Activated naive CD4-positive, alpha-beta T cell treated with anti-CD3 and anti-CD28 coated beads for 36 hours (primary cell): ENCODE results near the gene SLC2A3. TPM values are rescaled to one million over a fixed set of nuclear protein-coding genes. Genes with fewer than 3 reads are reported as not detected.
"Not testable (repeated sequence)": the region's sequence is repeated elsewhere in the genome, so short reads cannot be mapped to it uniquely, and the experiment has no call there.

Experiments
- CTCF ChIA-PET: fragments of 350-600 bp; sonication (Branson Sonifier 250); formaldehyde crosslinking; loops from one replicate; lab custom pipeline; 2021; ENCODE audit warnings: antibody characterized with exemption; lab: Charles Lee
- DNase-seq: peaks from one replicate; pipeline ENCODE4 v3.0.0-alpha.2; 2020
- H3K27ac Mint-ChIP-seq: one replicate; pipeline ENCODE4 v1.8.0; 2021; ENCODE audit warnings: mild to moderate bottlenecking, mixed read lengths
- H3K27me3 Mint-ChIP-seq: one replicate; pipeline ENCODE4 v1.8.0; 2021; ENCODE audit warnings: low read depth, mixed read lengths
- H3K36me3 Mint-ChIP-seq: one replicate; pipeline ENCODE4 v1.8.0; 2021; ENCODE audit warnings: low read depth, mixed read lengths
- H3K4me1 Mint-ChIP-seq: one replicate; pipeline ENCODE4 v1.8.0; 2021; ENCODE audit warnings: low read depth, mixed read lengths
- H3K4me3 Mint-ChIP-seq: one replicate; pipeline ENCODE4 v1.8.0; 2021; ENCODE audit warnings: mild to moderate bottlenecking, moderate library complexity, mixed read lengths
- H3K9me3 Mint-ChIP-seq: one replicate; pipeline ENCODE4 v1.8.0; 2021; ENCODE audit warnings: mixed read lengths
- intact Hi-C: fragments of 100-400 bp; cut with micrococcal nuclease; formaldehyde crosslinking; loops from one replicate; pipeline ENCODE4 v1.15.1; 2023
- total RNA-seq, 2 experiments: library from RNA; stranded (reverse); gene quantifications; one replicate each; pipeline ENCODE4 v1.2.3, GENCODE V29; 2021

Gene SLC2A3
- total RNA-seq: 100 to 1,000 TPM; 392 to 394 TPM

- H3K36me3 Mint-ChIP-seq: peaks cover 9% of the 10 kb centered on the region
- no peak within 1 kb of the TSS for H3K27ac Mint-ChIP-seq
- intact Hi-C loops: loop anchor here (1.0 kb wide), 3 partner anchors 24 to 146 kb away; partner anchors contain the start of gene NECAP1
- no peak within 1 kb of the TSS for H3K4me3 Mint-ChIP-seq
- H3K4me1 Mint-ChIP-seq: peaks cover 19% of the 10 kb centered on the region
- CTCF ChIA-PET: interaction anchor here (0.6 to 6.6 kb wide), 8 partner anchors 19 to 293 kb away, joined by 3 to 114 read pairs (median 4); no protein-coding TSS in a partner anchor
- H3K27me3 Mint-ChIP-seq: no peaks in the 10 kb centered on the region
- H3K9me3 Mint-ChIP-seq: no peaks in the 10 kb centered on the region
- DNase-seq: peak; percentile 90
Measured at GRCh38 chr12:7935590-7936581, at the start of gene SLC2A3. Gene SLC2A3, minus strand, starts transcription at chr12:7936187. Its CDS starts 153 bp downstream, at chr12:7936034.

- Mint-ChIP-seq H3K27ac (no peak overlapping the region), H3K9me3 (no peaks in the 10 kb centered on the region), H3K36me3 (no peaks in the 10 kb centered on the region), H3K4me3 (no peak overlapping the region), H3K4me1 (peaks cover 8% of the 10 kb centered on the region), H3K27me3 (no peaks in the 10 kb centered on the region)
- CTCF ChIA-PET: interaction anchor here (0.6 to 1.2 kb wide), 3 partner anchors 11 to 93 kb away, joined by 3 to 4 read pairs (median 3); no protein-coding TSS in a partner anchor
- intact Hi-C loops: no loop called here
- no peak for DNase-seq
Measured at GRCh38 chr12:7984900-7985299, 48.9 kb upstream of the SLC2A3 start.

- H3K4me3 Mint-ChIP-seq, H3K9me3 Mint-ChIP-seq, H3K36me3 Mint-ChIP-seq, H3K4me1 Mint-ChIP-seq, H3K27ac Mint-ChIP-seq, DNase-seq, intact Hi-C loops, H3K27me3 Mint-ChIP-seq: not testable (repeated sequence)
- CTCF ChIA-PET: interaction anchor here (0.6 kb wide), 2 partner anchors 9 to 803 kb away, joined by 3 to 4 read pairs; no protein-coding TSS in a partner anchor
Measured at GRCh38 chr12:7983460-7983859, 47.5 kb upstream of the SLC2A3 start.

GRCh38 chr12:7983019-7983418 is 47.0 kb upstream of the SLC2A3 start:
- H3K4me3 Mint-ChIP-seq, H3K36me3 Mint-ChIP-seq, H3K4me1 Mint-ChIP-seq, intact Hi-C loops, H3K9me3 Mint-ChIP-seq, H3K27ac Mint-ChIP-seq, DNase-seq, H3K27me3 Mint-ChIP-seq: not testable (repeated sequence)
- CTCF ChIA-PET: interaction anchor here (0.6 to 0.8 kb wide), 2 partner anchors 8 to 9 kb away, joined by 4 to 5 read pairs; no protein-coding TSS in a partner anchor

DNA sequence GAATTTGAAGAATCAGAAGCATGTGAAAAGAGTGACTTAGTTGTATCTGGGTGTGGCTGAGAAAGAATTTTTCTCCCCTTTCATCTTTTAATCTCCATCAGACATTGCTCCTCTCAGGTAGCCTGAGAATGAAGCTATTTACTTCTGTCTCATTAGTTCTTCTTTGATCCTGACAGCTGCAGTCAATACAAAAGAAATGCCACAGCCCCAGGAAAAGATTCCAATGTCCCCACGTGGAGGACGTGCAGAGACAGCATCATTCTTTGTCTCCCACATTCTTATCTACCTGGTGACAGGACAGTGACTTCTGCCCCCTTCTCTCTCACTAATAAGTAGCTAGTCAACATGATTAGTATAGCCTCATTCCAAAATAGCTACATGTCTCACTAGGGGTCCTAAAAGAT is 46.3 kb upstream of the SLC2A3 start:
- H3K4me3 Mint-ChIP-seq, intact Hi-C loops, H3K9me3 Mint-ChIP-seq, H3K36me3 Mint-ChIP-seq, H3K27me3 Mint-ChIP-seq, DNase-seq, H3K4me1 Mint-ChIP-seq, H3K27ac Mint-ChIP-seq: not testable (repeated sequence)
- CTCF ChIA-PET: interaction anchor here (0.8 kb wide), 1 partner anchor 9 kb away, joined by 5 read pairs; no protein-coding TSS in a partner anchor

GRCh38 chr12:7981446-7981845 is 45.5 kb upstream of the SLC2A3 start:
- no peaks in the 10 kb centered on the region for H3K36me3 Mint-ChIP-seq
- no peaks in the 10 kb centered on the region for H3K27me3 Mint-ChIP-seq
- CTCF ChIA-PET: no interaction called here
- peaks cover 3% of the 10 kb centered on the region for H3K4me1 Mint-ChIP-seq
- intact Hi-C loops: no loop called here
- H3K27ac Mint-ChIP-seq: no peak overlapping the region
- no peak for DNase-seq
- no peaks in the 10 kb centered on the region for H3K9me3 Mint-ChIP-seq
- no peak overlapping the region for H3K4me3 Mint-ChIP-seq

DNA sequence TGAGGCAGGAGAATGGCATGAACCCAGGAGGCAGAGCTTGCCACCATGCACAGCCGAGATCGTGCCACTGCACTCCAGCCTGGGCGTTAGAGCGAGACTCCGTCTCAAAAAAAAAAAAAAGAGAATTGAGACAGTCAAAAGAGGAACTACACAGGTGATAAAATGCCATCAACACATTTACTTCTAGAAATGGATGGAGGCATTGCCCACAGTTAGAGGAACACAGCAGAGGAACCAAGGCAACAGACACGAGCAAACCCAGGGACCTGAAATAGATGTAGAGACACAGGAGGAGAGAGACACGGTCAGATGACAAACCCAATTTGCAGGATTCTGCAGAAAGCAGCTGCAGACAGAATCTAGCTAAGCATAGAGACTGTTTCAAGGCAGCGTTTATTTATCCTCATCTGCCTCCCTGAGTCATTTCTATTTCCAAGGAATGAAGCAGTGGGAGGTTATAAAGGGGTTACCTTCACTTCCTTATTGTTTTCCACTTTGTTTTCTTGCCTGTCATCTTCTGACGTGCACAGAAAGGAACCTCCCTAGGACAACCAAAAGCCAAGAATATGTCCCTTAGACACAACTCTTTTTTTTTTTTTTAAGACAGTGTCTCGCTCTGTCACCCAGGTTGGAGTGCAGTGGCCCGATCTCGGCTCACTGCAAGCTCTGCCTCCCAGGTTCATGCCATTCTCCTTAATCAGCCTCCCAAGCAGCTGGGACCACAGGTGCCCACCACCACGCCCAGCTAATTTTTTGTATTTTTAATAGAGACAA is 41.6 kb upstream of the SLC2A3 start:
- H3K9me3 Mint-ChIP-seq, H3K4me3 Mint-ChIP-seq, H3K27ac Mint-ChIP-seq, DNase-seq, H3K36me3 Mint-ChIP-seq, intact Hi-C loops, H3K27me3 Mint-ChIP-seq: not testable (repeated sequence)
- peaks cover 13% of the 10 kb centered on the region for H3K4me1 Mint-ChIP-seq
- CTCF ChIA-PET: interaction anchor here (0.7 kb wide), 2 partner anchors 13 to 51 kb away, joined by 4 read pairs; no protein-coding TSS in a partner anchor

GRCh38 chr12:7973457-7973825 is 37.5 kb upstream of the SLC2A3 start:
- CTCF ChIA-PET: interaction anchor here (0.7 to 2.0 kb wide), 4 partner anchors 12 to 40 kb away, joined by 3 to 8 read pairs (median 4); no protein-coding TSS in a partner anchor
- Mint-ChIP-seq H3K27me3 (no peaks in the 10 kb centered on the region), H3K9me3 (no peaks in the 10 kb centered on the region), H3K27ac (peak overlapping the region; percentile 88), H3K4me1 (peaks cover 29% of the 10 kb centered on the region), H3K36me3 (peaks cover 5% of the 10 kb centered on the region), H3K4me3 (peak overlapping the region; percentile 42)
- intact Hi-C loops: no loop called here
- no peak for DNase-seq

DNA sequence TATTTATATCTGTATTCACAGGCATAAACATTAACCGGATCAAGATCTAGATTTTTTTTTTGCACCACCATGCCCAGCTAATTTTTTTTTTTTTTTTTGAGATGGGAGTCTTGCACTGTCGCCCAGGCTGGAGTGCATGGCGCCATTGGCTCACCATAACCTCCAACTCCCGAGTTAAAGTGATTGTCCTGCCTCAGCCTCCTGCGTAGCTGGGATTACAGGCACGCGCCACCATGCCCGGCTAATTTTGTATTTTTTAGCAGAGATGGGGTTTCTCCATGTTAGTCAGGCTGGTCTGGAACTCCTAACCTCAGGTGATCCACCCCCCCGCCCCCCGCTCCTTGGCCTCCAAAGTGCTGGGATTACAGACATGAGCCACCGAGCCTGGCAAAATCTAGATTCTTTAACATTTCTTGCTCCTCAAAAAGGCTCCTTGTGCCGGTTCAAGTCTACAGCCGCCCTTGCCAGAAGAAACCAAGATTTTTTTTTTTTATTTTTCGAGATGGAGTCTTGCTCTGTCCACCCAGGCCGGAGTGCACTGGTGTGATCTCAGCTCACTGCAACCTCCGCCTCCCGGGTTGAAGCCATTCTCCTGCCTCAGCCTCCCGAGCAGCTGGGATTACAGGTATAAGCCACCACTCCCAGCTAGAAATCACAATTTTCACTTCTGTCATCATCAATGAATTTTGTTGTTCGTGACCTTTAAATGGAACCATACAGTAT is 36.9 kb upstream of the SLC2A3 start:
- CTCF ChIA-PET: interaction anchor here (0.8 to 2.0 kb wide), 3 partner anchors 16 to 39 kb away, joined by 3 to 8 read pairs (median 5); no protein-coding TSS in a partner anchor
- no peak for DNase-seq
- peaks cover 8% of the 10 kb centered on the region for H3K36me3 Mint-ChIP-seq
- no peaks in the 10 kb centered on the region for H3K9me3 Mint-ChIP-seq
- no peaks in the 10 kb centered on the region for H3K27me3 Mint-ChIP-seq
- H3K27ac Mint-ChIP-seq: peak overlapping the region; percentile 88
- peak overlapping the region; percentile 59 for H3K4me3 Mint-ChIP-seq
- peaks cover 29% of the 10 kb centered on the region for H3K4me1 Mint-ChIP-seq
- intact Hi-C loops: no loop called here

- H3K27me3 Mint-ChIP-seq, H3K36me3 Mint-ChIP-seq, intact Hi-C loops, H3K9me3 Mint-ChIP-seq, DNase-seq: not testable (repeated sequence)
- peak overlapping the region; percentile 88 for H3K27ac Mint-ChIP-seq
- peaks cover 29% of the 10 kb centered on the region for H3K4me1 Mint-ChIP-seq
- CTCF ChIA-PET: interaction anchor here (0.8 to 1.8 kb wide), 2 partner anchors 12 to 23 kb away, joined by 3 to 24 read pairs; no protein-coding TSS in a partner anchor
- H3K4me3 Mint-ChIP-seq: peak overlapping the region; percentile 59
Measured at GRCh38 chr12:7972269-7972668, 36.3 kb upstream of the SLC2A3 start.

- CTCF ChIA-PET: interaction anchor here (1.5 to 6.0 kb wide), 4 partner anchors 11 to 39 kb away, joined by 5 to 46 read pairs (median 16); no protein-coding TSS in a partner anchor
- H3K27ac Mint-ChIP-seq: peak overlapping the region; percentile 97
- H3K36me3 Mint-ChIP-seq: peaks cover 11% of the 10 kb centered on the region
- intact Hi-C loops: loop anchor here (1.0 kb wide), 3 partner anchors 19 to 61 kb away; partner anchors contain the start of gene FOXJ2
- not testable (repeated sequence) for H3K27me3 Mint-ChIP-seq, DNase-seq, H3K9me3 Mint-ChIP-seq
- peak overlapping the region; percentile 79 for H3K4me3 Mint-ChIP-seq
- H3K4me1 Mint-ChIP-seq: peaks cover 31% of the 10 kb centered on the region
Measured at GRCh38 chr12:7971765-7972164, 35.8 kb upstream of the SLC2A3 start.
